Prostate gland (tissue), 2 donors: ENCODE data around the gene HDGF. TPM values are rescaled to one million over a fixed set of nuclear protein-coding genes. Genes with fewer than 3 reads are reported as not detected.

ENCODE experiments used
- DNase-seq: peaks from one replicate; pipeline ENCODE4 v3.0.0-alpha.2; 2019; ENCODE audit warnings: low spot score
- H3K27ac ChIP-seq, 2 donors: fragments of 200-600 bp; sonication (generic); 2 replicates each; pipeline ENCODE4 v1.5.1; 2017 to 2019
- H3K27me3 ChIP-seq: fragments of 200-600 bp; sonication (generic); replicated peaks from 2 replicates; pipeline ENCODE4 v1.5.1; 2019; ENCODE audit not compliant: insufficient read depth
- H3K36me3 ChIP-seq, 2 donors: fragments of 200-600 bp; sonication (generic); 1 replicate in 1 of 2; 2 replicates in 1 of 2; pipeline versions ENCODE4 v1.5.1 to v1.8.1; 2017 to 2019
- H3K4me1 ChIP-seq: fragments of 200-600 bp; sonication (generic); replicated peaks from 2 replicates; pipeline ENCODE4 v1.5.1; 2019
- H3K4me3 ChIP-seq, 2 donors: fragments of 200-600 bp; sonication (generic); 2 replicates each; pipeline ENCODE4 v1.5.1; 2017 to 2019
- H3K9me3 ChIP-seq: fragments of 200-600 bp; sonication (generic); 2 replicates; pipeline ENCODE4 v1.5.1; 2017
- CTCF ChIP-seq, 4 experiments: fragments of 200-600 bp in 2 of 4; fragments of 450-650 bp in 2 of 4; sonication (generic) in 2 of 4; IDR thresholded peaks; 1 replicate in 3 of 4; 2 replicates in 1 of 4; pipeline ENCODE4 v1.5.1; 2016 to 2019; ENCODE audit warnings: antibody characterized with exemption in 4 of 4, mild to moderate bottlenecking in 2 of 4, moderate library complexity in 2 of 4
- POLR2A ChIP-seq: fragments of 450-650 bp; IDR thresholded peaks from one replicate; pipeline ENCODE4 v1.6.1; 2016; ENCODE audit warnings: antibody characterized with exemption, mild to moderate bottlenecking
- POLR2AphosphoS5 ChIP-seq: sonication (generic); formaldehyde crosslinking; IDR thresholded peaks from one replicate; pipeline ENCODE4 v1.6.1; 2017; ENCODE audit warnings: antibody characterized with exemption
- WGBS: methylation state at CpG from one replicate; pipeline ENCODE4 v1.1.5; 2018; 5-methylcytosine and 5-hydroxymethylcytosine counted together
- intact Hi-C: fragments of 100-400 bp; cut with DNase I; formaldehyde crosslinking; loops from one replicate; pipeline ENCODE4 v1.14.2; 2022
- total RNA-seq, 2 donors: library from RNA; depleted of rRNA; stranded (reverse); fragments of >200 nt; gene quantifications; one replicate each; pipeline ENCODE4 v1.1.0, GENCODE V29; 2016

The HDGF gene
- total RNA-seq, 2 donors from 2014 or later: 124 to 156 TPM

DNA sequence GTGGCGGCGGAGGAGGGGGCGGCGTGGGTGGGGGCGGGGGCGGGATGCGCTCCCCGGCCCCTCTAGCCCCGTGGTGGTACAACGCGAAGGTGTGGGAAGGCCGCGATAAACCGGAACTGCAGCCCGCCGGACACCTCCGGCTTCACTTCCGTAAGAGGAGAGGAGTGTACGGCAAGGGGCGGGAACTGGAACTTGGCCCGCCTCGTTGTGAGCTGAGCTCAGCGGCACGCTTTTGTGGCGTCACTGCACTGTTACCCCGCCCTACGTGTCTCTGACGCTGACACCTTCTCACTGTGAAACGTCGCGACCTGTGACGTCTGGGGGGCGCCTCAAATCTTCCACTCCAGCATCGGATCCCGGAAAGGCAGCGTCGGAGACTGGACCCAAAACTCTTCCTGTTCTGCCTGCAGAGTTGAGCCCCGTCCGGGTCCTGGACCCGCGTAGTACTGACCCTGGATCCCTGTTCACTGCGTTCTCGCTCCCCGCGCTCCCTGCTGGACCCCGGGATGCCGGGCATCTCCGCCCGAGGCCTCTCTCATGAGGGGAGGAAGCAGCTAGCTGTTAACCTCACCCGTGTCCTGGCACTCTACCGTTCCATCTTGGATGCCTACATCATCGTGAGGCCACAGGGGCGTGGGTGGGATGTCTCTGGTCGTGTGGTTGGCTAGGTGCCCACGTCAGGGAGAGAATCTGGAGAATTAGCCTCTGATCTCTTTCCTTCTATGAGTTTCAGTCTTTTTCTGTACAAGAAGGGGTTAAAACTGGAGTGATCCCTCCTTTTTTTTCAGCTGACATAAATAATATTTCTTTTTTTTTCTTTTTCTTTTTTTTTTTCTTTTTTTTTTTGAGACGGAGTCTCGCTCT, 22.6 kb downstream of the HDGF start, which contains the start of gene ISG20L2:
ISG20L2 (minus strand) TSS at position 168 of the 864 bp plus-strand sequence. CDS start 1,114 bp downstream, outside the sequence.
- peaks cover 29% of the 10 kb centered on the region for H3K4me1 ChIP-seq
- peak within 1 kb of the TSS; percentile 68 for H3K4me3 ChIP-seq
- no peaks in the 10 kb centered on the region for H3K27me3 ChIP-seq
- H3K9me3 ChIP-seq: no peaks in the 10 kb centered on the region
- H3K27ac ChIP-seq: peak within 1 kb of the TSS; percentile 94 to 97
- H3K36me3 ChIP-seq: no peaks in the 10 kb centered on the region
- under 1% methylated on average over 52 of the region's 57 CpGs for WGBS
- DNase-seq: peak; percentile 97
- TF ChIP-seq POLR2A (peak; percentile 52), POLR2AphosphoS5 (peak; percentile 83), CTCF (IDR thresholded peaks at IDR 0.05) (peak in 1 of 4 experiments; percentile 5)
- intact Hi-C loops: no loop called here

DNA sequence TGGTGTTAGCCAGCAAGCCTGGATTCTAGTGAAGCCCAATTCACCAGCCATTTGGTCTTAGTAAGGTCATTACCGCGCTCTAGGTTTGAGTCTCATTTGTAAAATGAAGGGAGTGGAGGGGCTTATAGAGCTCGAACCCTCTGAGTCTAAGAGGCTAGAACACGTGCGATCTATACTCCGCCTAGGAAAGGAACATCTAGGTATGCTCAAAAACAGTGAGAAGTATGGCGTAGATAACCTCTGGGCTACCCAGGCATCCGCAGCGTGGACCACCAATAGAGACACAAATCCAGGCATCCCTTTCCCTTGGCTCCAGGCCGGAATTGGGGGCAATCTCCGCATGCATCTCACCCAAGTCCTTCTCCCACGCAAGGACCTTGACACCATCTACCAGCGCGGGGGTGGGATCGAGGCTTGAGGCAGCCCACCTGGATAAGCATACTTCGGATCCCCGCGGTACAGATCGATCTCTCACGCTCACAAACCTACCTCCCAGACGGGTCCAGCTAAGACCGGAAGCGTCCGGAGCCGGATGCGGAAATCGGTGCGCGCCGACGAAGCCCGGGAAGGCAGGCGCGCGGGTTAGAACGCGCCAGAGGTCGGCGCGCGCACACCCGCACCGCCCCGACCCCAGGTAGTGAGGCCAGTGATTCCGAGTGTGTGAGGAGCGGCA, 23.4 kb downstream of the HDGF start, which contains the start of gene METTL25B:
METTL25B (plus strand) TSS at position 544 of the 673 bp plus-strand sequence. CDS start 636 bp downstream, outside the sequence.
- WGBS: under 1% methylated on average over 34 of the region's 46 CpGs
- H3K9me3 ChIP-seq: no peaks in the 10 kb centered on the region
- peaks cover 29% of the 10 kb centered on the region for H3K4me1 ChIP-seq
- peak within 1 kb of the TSS; percentile 68 for H3K4me3 ChIP-seq
- peak within 1 kb of the TSS; percentile 94 to 97 for H3K27ac ChIP-seq
- intact Hi-C loops: no loop called here
- no peaks in the 10 kb centered on the region for H3K27me3 ChIP-seq
- TF ChIP-seq POLR2AphosphoS5 (no peak), CTCF (IDR thresholded peaks at IDR 0.05) (peak in 2 of 4 experiments; percentile 3 to 12)
- DNase-seq: peak; percentile 73
- peaks cover 0 to 3% of the 10 kb centered on the region in 2 donors for H3K36me3 ChIP-seq

DNA sequence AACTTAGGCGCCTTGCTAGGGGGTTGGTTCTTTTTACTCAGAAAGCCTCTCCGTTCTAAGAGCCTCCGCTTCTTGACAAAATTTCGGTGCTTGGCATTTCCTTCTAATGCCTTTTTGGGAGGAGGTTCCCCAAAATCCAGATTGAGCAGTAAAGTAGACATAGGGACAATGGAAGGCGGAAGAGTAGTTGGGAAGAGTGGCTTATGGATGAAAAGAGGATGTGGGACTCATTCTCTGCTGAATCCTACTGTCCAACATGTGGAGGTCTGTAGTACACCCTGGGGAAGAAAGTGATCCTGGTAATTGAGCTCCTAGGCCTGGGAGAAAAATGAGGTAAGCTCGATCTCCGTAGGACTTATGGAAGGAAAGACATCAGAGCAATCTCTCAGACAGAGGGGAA, 24.0 kb downstream of the HDGF start:
- peak overlapping the region; percentile 68 for H3K4me3 ChIP-seq
- H3K36me3 ChIP-seq: peaks cover 0 to 8% of the 10 kb centered on the region in 2 donors
- intact Hi-C loops: no loop called here
- H3K9me3 ChIP-seq: no peaks in the 10 kb centered on the region
- 48% methylated on average over 7 of the region's 7 CpGs for WGBS
- TF ChIP-seq CTCF (IDR thresholded peaks at IDR 0.05): no peak
- no peak for TF ChIP-seq POLR2A
- peak overlapping the region; percentile 94 to 97 for H3K27ac ChIP-seq
- DNase-seq: no peak
- peaks cover 29% of the 10 kb centered on the region for H3K4me1 ChIP-seq
- no peaks in the 10 kb centered on the region for H3K27me3 ChIP-seq

- H3K4me3 ChIP-seq: peak overlapping the region; percentile 9 to 14
- DNase-seq: no peak
- H3K9me3 ChIP-seq: no peaks in the 10 kb centered on the region
- WGBS: 41% methylated on average over 15 of the region's 15 CpGs
- intact Hi-C loops: no loop called here
- peaks cover 0 to 8% of the 10 kb centered on the region in 2 donors for H3K36me3 ChIP-seq
- peak in 3 of 4 experiments; percentile 32 to 57 (median 52) for TF ChIP-seq CTCF (IDR thresholded peaks at IDR 0.05)
- peak; percentile 5 for TF ChIP-seq POLR2AphosphoS5
- no peak for TF ChIP-seq POLR2A
- no peaks in the 10 kb centered on the region for H3K27me3 ChIP-seq
- no peak overlapping the region for H3K27ac ChIP-seq
- peaks cover 29% of the 10 kb centered on the region for H3K4me1 ChIP-seq
Measured at GRCh38 chr1:156726549-156727226, 24.8 kb downstream of the HDGF start.
